MCF 10A (cell line): ENCODE measurements around the gene SHROOM3. TPM values are rescaled to one million over a fixed set of nuclear protein-coding genes. Genes with fewer than 3 reads are reported as not detected.

Experiments used
- BruUV-seq: library from RNA; stranded (reverse); fragments of 400-500 nt; replicated peaks from 2 replicates; lab custom pipeline; 2021; lab: Mats Ljungman, UMichigan
- CTCF ChIA-PET: fragments of 300-600 bp; sonication (Branson Sonifier 250); formaldehyde crosslinking; extraction: SDS; loops from one replicate; lab custom pipeline; 2021; ENCODE audit warnings: antibody characterized with exemption, inconsistent platforms; lab: Yijun Ruan, JAX
- POLR2A ChIA-PET: fragments of 300-600, 350-650 bp; sonication (Branson Sonifier 250); formaldehyde crosslinking; extraction: SDS; loops from one replicate; lab custom pipeline; 2020; ENCODE audit warnings: antibody characterized with exemption, inconsistent platforms; lab: Yijun Ruan, JAX
- DNase-seq: peaks from one replicate; pipeline ENCODE4 v3.0.0-alpha.2; 2018; ENCODE audit not compliant: unreplicated experiment
- H3K27ac Mint-ChIP-seq: one replicate; pipeline ENCODE4 v1.8.0; 2022; ENCODE audit warnings: mild to moderate bottlenecking, low read depth, mixed read lengths; ENCODE audit not compliant: unreplicated experiment
- H3K27me3 Mint-ChIP-seq: one replicate; pipeline ENCODE4 v1.8.0; 2022; ENCODE audit warnings: mixed read lengths; ENCODE audit not compliant: insufficient read depth, unreplicated experiment
- H3K36me3 Mint-ChIP-seq: one replicate; pipeline ENCODE4 v1.8.0; 2022; ENCODE audit warnings: mild to moderate bottlenecking, moderate library complexity, mixed read lengths; ENCODE audit not compliant: insufficient read depth, unreplicated experiment
- H3K4me1 Mint-ChIP-seq: one replicate; pipeline ENCODE4 v1.8.0; 2022; ENCODE audit warnings: mixed read lengths; ENCODE audit not compliant: insufficient read depth, unreplicated experiment
- H3K4me3 Mint-ChIP-seq: one replicate; pipeline ENCODE4 v1.8.0; 2022; ENCODE audit warnings: mild to moderate bottlenecking, moderate library complexity, mixed read lengths; ENCODE audit not compliant: unreplicated experiment
- H3K9me3 Mint-ChIP-seq: one replicate; pipeline ENCODE4 v1.8.0; 2022; ENCODE audit warnings: mixed read lengths; ENCODE audit not compliant: unreplicated experiment
- CTCF ChIP-seq: fragments of 200-600 bp; IDR thresholded peaks from one replicate; pipeline ENCODE4 v1.8.0; 2022; ENCODE audit warnings: antibody characterized with exemption, mild to moderate bottlenecking; ENCODE audit not compliant: unreplicated experiment
- intact Hi-C: fragments of 100-400 bp; cut with micrococcal nuclease; formaldehyde crosslinking; loops from 2 replicates; pipeline ENCODE4 v1.14.1; 2022
- total RNA-seq: library from RNA; stranded (reverse); gene quantifications from 2 replicates; pipeline ENCODE4 v1.2.3, GENCODE V29; 2022

Gene SHROOM3
- total RNA-seq, 1 experiment from 2014 or later = 20.7 TPM

GRCh38 chr4:76702440-76703122 is 267.6 kb downstream of the SHROOM3 start:
- no peaks in the 10 kb centered on the region for H3K9me3 Mint-ChIP-seq
- H3K27me3 Mint-ChIP-seq = no peaks in the 10 kb centered on the region
- no peak for DNase-seq
- peaks cover 6% of the 10 kb centered on the region for H3K36me3 Mint-ChIP-seq
- H3K4me1 Mint-ChIP-seq = peaks cover 55% of the 10 kb centered on the region
- intact Hi-C loops = no loop called here
- CTCF ChIA-PET = interaction anchor here (0.7 to 0.9 kb wide), 4 partner anchors 9 to 38 kb away, joined by 3 read pairs; no protein-coding TSS in a partner anchor
- TF ChIP-seq CTCF = no peak
- BruUV-seq = no TSS peak
- no peak overlapping the region for H3K4me3 Mint-ChIP-seq
- POLR2A ChIA-PET = interaction anchor here (0.9 to 8.1 kb wide), 13 partner anchors 9 to 377 kb away, joined by 3 to 86 read pairs (median 4); no protein-coding TSS in a partner anchor
- peak overlapping the region; percentile 82 for H3K27ac Mint-ChIP-seq

DNA sequence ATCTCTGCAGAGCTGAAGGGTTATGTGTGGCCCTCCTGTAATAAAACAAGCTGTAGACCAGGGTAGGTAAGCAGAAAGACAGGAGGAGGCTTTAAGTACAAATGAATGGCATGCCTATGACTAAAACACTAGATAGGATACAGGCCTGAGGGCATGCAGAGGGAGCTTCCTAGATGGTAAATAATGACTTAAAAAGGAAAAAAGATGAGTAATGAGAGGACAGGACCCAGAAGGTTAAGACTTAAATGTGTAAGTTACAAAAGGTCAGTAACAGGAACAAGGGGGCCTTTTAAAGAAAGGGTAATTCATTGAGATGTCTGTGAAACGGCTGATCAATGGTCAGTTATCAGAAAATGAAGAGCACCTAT is 268.1 kb downstream of the SHROOM3 start:
- TF ChIP-seq CTCF = no peak
- peak; percentile 68 for DNase-seq
- no TSS peak for BruUV-seq

GRCh38 chr4:76703676-76704075 is 268.6 kb downstream of the SHROOM3 start:
- peak; percentile 22 for DNase-seq
- TF ChIP-seq CTCF = no peak
- no peaks in the 10 kb centered on the region for H3K27me3 Mint-ChIP-seq
- no TSS peak for BruUV-seq
- H3K27ac Mint-ChIP-seq = peak overlapping the region; percentile 82
- intact Hi-C loops = no loop called here
- H3K9me3 Mint-ChIP-seq = no peaks in the 10 kb centered on the region
- peaks cover 4% of the 10 kb centered on the region for H3K36me3 Mint-ChIP-seq
- POLR2A ChIA-PET = interaction anchor here (0.6 to 8.1 kb wide), 20 partner anchors 10 to 384 kb away, joined by 3 to 86 read pairs (median 4); no protein-coding TSS in a partner anchor
- peaks cover 55% of the 10 kb centered on the region for H3K4me1 Mint-ChIP-seq
- peak overlapping the region; percentile 24 for H3K4me3 Mint-ChIP-seq
- CTCF ChIA-PET = interaction anchor here (0.5 to 0.9 kb wide), 3 partner anchors 38 to 115 kb away, joined by 3 read pairs; no protein-coding TSS in a partner anchor

More for the DNA sequence above, 268.1 kb downstream of the SHROOM3 start:
- ChIA-PET CTCF (interaction anchor here (0.5 to 0.9 kb wide), 5 partner anchors 9 to 115 kb away, joined by 3 read pairs; no protein-coding TSS in a partner anchor), POLR2A (interaction anchor here (0.7 to 8.1 kb wide), 18 partner anchors 10 to 384 kb away, joined by 3 to 86 read pairs (median 4); no protein-coding TSS in a partner anchor)
- peaks cover 6% of the 10 kb centered on the region for H3K36me3 Mint-ChIP-seq
- peak overlapping the region; percentile 82 for H3K27ac Mint-ChIP-seq
- H3K9me3 Mint-ChIP-seq = no peaks in the 10 kb centered on the region
- H3K27me3 Mint-ChIP-seq = no peaks in the 10 kb centered on the region
- no peak overlapping the region for H3K4me3 Mint-ChIP-seq
- H3K4me1 Mint-ChIP-seq = peaks cover 55% of the 10 kb centered on the region
- intact Hi-C loops = no loop called here

DNA sequence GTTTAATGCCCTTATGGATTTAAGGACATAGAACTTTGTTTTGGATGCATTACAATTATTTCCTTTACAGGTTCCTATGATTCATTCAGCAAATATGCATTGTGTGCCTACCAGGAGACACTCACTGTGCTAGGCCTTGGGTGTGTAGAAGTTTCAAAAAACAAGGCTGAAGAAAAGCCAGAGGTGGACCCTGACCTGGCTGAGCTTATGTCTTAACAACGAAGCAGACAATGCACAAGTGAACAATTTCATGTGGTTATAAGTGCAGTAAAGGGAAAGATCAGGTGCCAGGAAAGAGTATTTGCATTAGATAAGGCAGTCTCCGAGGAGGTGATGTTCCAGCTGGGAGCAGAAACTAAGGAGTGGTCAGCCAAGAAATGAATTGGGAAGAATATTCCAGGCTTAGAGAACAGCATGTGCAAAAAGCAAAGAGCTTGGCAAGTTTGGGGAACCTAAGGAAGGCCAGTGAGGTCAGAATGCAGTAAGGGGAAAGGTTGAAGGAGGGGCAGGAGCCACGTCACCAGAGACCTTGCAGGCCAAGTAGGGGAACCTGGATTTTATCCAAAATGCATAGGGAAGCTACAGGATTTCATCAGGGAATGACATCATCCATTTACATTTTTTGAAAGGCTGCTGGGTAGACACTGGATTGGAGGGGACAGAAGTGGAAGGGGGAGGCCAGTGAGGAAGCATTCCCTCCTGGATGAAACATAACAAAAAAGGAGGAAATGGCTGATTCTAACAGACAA is 269.3 kb downstream of the SHROOM3 start:
- CTCF ChIA-PET = interaction anchor here (0.6 kb wide), 2 partner anchors 202 to 795 kb away, joined by 3 to 4 read pairs; no protein-coding TSS in a partner anchor
- TSS peak; percentile 80 for BruUV-seq
- peak overlapping the region; percentile 82 for H3K27ac Mint-ChIP-seq
- peaks cover 55% of the 10 kb centered on the region for H3K4me1 Mint-ChIP-seq
- no peaks in the 10 kb centered on the region for H3K27me3 Mint-ChIP-seq
- H3K4me3 Mint-ChIP-seq = peak overlapping the region; percentile 24
- POLR2A ChIA-PET = interaction anchor here (0.6 to 8.1 kb wide), 17 partner anchors 9 to 371 kb away, joined by 3 to 86 read pairs (median 4); no protein-coding TSS in a partner anchor
- intact Hi-C loops = no loop called here
- peak; percentile 90 for DNase-seq
- no peaks in the 10 kb centered on the region for H3K9me3 Mint-ChIP-seq
- no peak for TF ChIP-seq CTCF
- no peaks in the 10 kb centered on the region for H3K36me3 Mint-ChIP-seq
